Activated T-helper 17 cell treated with anti-CD3 and anti-CD28 coated beads, Interleukin-2, amount 50 U/mL, for 72 hours (primary cell): ENCODE measurements around the gene GRXCR1. TPM values are rescaled to one million over a fixed set of nuclear protein-coding genes. Genes with fewer than 3 reads are reported as not detected.

Experiments
- ATAC-seq: fragments of 150-1000 bp; cut with Tn5 transposase; replicated peaks from 2 replicates; pipeline ENCODE4 v1.10.0; 2021; ENCODE audit warnings: mild to moderate bottlenecking, moderate library complexity
- H3K27ac Mint-ChIP-seq: one replicate; pipeline ENCODE4 v1.8.0; 2022; ENCODE audit warnings: mixed read lengths
- H3K27me3 Mint-ChIP-seq: one replicate; pipeline ENCODE4 v1.8.0; 2022; ENCODE audit warnings: mixed read lengths
- H3K36me3 Mint-ChIP-seq: one replicate; pipeline ENCODE4 v1.8.0; 2022; ENCODE audit warnings: low read depth, mild to moderate bottlenecking, mixed read lengths
- H3K4me1 Mint-ChIP-seq: one replicate; pipeline ENCODE4 v1.8.0; 2022; ENCODE audit warnings: mixed read lengths
- H3K4me3 Mint-ChIP-seq: one replicate; pipeline ENCODE4 v1.8.0; 2022; ENCODE audit warnings: mild to moderate bottlenecking, mixed read lengths
- H3K9me3 Mint-ChIP-seq: one replicate; pipeline ENCODE4 v1.8.0; 2022; ENCODE audit warnings: mixed read lengths
- total RNA-seq, 2 donors: library from RNA; stranded (reverse); gene quantifications; one replicate each; pipeline ENCODE4 v1.2.3, GENCODE V29; 2022

The GRXCR1 gene
- total RNA-seq: not detected

DNA sequence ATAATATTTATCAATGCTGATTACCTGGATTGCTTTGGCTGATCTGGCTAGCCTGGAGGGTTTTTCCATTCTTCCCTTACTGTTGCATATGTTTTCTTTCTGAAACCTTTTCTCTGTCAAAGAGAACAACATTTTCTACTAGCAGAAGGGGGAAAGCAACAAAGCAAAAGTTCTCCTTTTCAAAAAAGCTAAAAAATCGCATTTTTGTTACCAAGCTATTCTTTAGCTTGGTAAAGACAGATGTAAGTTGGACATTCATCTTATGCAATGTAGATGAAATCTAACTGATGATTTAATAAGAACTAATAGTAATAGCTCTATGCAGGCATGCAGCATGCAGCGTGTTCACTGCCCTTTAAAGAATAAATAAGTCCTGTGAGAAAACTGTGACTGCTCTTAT, at the start of gene GRXCR1:
TSS of gene GRXCR1 (plus strand) at position 301 of the 400 bp plus-strand sequence. CDS start 554 bp downstream, outside the sequence.
- H3K4me3 Mint-ChIP-seq: no peak within 1 kb of the TSS
- H3K4me1 Mint-ChIP-seq: no peaks in the 10 kb centered on the region
- H3K27ac Mint-ChIP-seq: no peak within 1 kb of the TSS
- peaks cover 27% of the 10 kb centered on the region for H3K27me3 Mint-ChIP-seq
- H3K9me3 Mint-ChIP-seq: peaks cover 13% of the 10 kb centered on the region
- ATAC-seq: no peak
- H3K36me3 Mint-ChIP-seq: no peaks in the 10 kb centered on the region

DNA sequence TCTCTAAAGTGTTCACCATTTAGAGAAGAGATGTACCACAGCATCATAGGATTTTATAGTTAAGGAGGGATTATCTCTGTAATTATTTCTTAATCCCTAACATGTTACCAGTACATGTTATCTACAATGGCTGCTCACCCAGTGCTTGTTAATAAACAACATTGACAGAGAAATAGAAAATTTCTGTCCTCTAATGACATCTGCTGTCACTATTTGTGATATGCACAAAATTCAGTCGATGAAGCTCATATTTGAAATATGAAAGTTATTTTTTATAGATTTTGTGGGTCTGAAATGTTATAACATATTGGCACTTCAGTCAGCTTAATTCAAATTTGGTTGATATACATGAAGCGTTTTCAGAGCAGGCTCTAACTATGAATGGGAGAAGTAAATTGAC, 48.8 kb upstream of the GRXCR1 start:
- no peaks in the 10 kb centered on the region for H3K4me1 Mint-ChIP-seq
- H3K9me3 Mint-ChIP-seq: no peaks in the 10 kb centered on the region
- H3K36me3 Mint-ChIP-seq: no peaks in the 10 kb centered on the region
- ATAC-seq: no peak
- no peak overlapping the region for H3K27ac Mint-ChIP-seq
- no peak overlapping the region for H3K4me3 Mint-ChIP-seq
- peaks cover 3% of the 10 kb centered on the region for H3K27me3 Mint-ChIP-seq

DNA sequence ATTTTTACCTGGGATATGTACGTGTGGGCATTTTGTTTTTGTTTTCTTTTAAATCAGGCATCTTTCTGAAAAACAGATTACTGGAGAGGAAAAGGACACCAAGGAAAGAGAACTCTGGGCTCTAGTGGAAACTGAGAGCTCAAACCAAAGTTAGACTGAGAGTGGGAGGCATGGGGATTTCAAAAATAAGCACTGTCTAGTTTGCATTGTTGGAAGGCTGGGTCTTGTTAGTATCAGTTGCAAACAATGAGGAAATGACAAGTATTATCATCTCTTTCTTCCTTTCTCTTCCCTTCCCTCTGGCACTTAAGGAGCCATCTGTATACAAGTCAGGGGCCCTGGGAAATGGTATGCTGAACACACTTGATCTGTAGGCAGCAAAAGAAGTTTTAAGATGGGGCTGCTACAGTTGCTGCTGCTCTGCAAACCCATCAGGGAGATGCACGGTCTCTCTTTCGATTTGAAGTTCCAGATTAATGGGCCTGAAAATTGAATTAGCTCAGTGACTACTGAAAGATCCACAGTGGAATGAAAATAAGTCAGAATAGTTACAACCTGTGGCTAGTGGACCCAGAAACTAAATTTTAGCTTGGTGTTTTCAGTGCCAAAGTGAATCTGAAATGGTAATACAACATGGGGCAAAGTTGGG, 48.0 kb upstream of the GRXCR1 start:
- H3K4me1 Mint-ChIP-seq: no peaks in the 10 kb centered on the region
- no peak overlapping the region for H3K27ac Mint-ChIP-seq
- no peaks in the 10 kb centered on the region for H3K36me3 Mint-ChIP-seq
- no peaks in the 10 kb centered on the region for H3K9me3 Mint-ChIP-seq
- H3K27me3 Mint-ChIP-seq: peaks cover 6% of the 10 kb centered on the region
- ATAC-seq: no peak
- no peak overlapping the region for H3K4me3 Mint-ChIP-seq

DNA sequence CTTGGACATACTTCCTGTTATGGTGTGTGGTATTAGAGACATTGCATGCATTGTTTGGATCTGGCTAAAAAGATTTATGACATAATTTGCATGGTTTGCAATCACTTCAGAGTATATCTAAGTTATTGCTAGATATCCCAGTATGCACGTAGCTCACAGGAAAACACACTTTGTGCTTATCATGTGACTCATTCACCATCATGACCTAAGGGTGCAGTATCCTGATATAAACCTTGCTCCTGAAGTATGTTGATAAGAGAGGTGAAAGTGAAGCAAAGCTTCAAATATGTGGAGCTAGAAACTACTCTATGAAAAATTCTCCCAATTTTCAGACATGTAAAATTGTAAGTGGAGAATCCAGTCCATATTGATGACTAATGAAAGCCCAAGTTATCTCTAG, 46.9 kb upstream of the GRXCR1 start:
- H3K9me3 Mint-ChIP-seq: peaks cover 7% of the 10 kb centered on the region
- H3K4me1 Mint-ChIP-seq: no peaks in the 10 kb centered on the region
- H3K36me3 Mint-ChIP-seq: no peaks in the 10 kb centered on the region
- no peak overlapping the region for H3K27ac Mint-ChIP-seq
- H3K4me3 Mint-ChIP-seq: no peak overlapping the region
- no peak for ATAC-seq
- peaks cover 10% of the 10 kb centered on the region for H3K27me3 Mint-ChIP-seq

DNA sequence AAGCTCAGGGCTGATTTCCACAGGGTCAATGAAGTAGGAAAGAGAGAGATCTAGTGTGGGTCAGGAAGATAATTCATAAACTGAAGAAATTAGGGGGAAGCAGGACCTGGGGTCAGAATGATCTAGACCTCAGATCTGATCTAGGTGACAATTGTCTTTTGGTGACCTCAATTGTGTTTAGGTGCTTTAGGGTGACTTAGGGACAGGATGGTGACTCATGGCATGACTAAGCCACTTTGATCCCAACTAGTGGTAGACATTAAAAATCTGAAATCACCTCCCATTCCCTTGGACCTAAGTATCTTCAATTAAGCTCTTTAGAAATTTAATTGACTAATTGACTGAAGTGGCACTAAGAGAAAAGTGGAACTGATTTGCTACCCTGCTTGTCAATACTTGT, 36.7 kb upstream of the GRXCR1 start:
- ATAC-seq: peak; percentile 64
- H3K27ac Mint-ChIP-seq: no peak overlapping the region
- H3K9me3 Mint-ChIP-seq: peaks cover 3% of the 10 kb centered on the region
- H3K36me3 Mint-ChIP-seq: no peaks in the 10 kb centered on the region
- H3K27me3 Mint-ChIP-seq: peaks cover 18% of the 10 kb centered on the region
- no peaks in the 10 kb centered on the region for H3K4me1 Mint-ChIP-seq
- no peak overlapping the region for H3K4me3 Mint-ChIP-seq

DNA sequence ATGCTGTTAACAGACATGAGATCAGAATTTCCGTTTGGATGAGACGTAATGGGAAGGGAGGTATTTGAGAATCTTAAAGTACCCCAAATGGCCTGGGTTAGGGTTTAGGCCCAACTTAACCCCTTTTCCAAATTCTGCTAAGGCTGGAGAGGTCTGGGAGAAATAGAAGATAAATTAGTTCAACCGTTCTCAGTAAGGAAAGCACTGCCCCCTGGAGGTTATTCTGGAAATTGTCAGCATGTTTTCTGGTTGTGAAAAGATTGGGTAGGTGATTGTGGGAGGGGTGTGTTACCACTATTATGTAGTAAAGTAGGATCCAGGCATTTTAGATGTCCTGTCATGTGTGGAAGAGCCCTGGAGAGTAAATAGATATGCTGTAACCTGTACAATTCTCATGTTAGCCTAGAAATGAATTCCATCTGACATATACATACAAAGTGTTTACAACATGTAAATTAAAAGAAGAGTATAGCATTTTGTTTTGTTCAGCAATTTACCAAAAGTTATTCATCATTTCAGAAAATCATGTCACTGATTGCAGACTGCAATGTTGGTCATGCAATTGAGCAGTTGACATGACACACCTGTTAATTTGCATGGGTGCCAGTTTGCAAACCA, 26.8 kb upstream of the GRXCR1 start:
- Mint-ChIP-seq H3K27me3 (peaks cover 39% of the 10 kb centered on the region), H3K27ac (no peak overlapping the region), H3K4me1 (no peaks in the 10 kb centered on the region), H3K4me3 (no peak overlapping the region), H3K9me3 (no peaks in the 10 kb centered on the region), H3K36me3 (no peaks in the 10 kb centered on the region)
- peak; percentile 42 for ATAC-seq

DNA sequence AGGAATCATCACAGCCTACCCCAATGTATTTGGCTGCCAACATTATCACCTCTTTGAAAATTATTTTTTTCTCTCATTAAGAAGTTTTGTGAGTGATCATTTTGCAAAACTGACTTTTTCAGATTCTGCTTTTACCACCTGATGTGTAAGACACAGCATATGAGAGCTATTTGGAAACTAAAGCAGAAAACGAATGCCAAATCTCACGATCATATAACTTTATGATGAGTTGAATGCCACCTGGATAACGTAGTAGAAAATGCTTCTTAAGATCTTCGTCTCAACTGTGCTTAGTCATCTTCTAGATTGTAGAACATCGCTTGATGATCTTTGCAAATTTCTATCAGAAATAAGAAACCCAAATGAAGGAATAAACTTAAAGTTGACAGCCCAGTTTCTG, 21.3 kb upstream of the GRXCR1 start:
- Mint-ChIP-seq H3K27ac (no peak overlapping the region), H3K36me3 (no peaks in the 10 kb centered on the region), H3K4me3 (no peak overlapping the region), H3K9me3 (no peaks in the 10 kb centered on the region), H3K4me1 (no peaks in the 10 kb centered on the region), H3K27me3 (peaks cover 37% of the 10 kb centered on the region)
- ATAC-seq: no peak

DNA sequence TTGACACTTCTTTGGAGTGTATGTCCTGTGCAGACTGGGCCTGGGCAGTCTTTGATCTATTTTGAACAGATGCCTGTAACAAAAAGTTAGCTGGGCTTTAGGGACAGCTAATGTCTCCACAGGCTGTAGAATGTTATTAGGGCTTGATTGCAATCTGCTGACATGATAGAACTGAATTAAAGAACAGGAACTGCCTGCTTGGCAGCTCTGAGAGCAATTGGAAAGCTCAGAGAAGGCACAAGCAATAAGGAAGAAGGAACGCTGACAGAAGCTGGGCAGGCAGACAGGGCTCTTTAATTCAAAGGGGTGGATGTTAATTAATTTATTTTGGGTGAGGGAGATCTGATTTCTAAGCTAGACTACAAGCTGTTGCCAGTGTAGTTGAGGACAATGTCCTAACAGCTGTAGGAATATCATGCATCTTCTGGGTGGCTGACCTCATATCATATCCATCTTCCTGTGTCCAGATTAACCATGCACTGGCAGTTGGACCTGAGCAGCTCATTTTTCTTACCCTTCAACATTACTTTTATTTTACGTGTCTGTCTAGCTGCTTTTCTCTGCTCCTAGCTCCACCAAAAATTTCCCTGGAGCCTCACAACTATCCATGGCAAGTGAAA, 20.7 kb upstream of the GRXCR1 start:
- Mint-ChIP-seq H3K9me3 (no peaks in the 10 kb centered on the region), H3K27ac (no peak overlapping the region), H3K4me1 (no peaks in the 10 kb centered on the region), H3K27me3 (peaks cover 34% of the 10 kb centered on the region), H3K4me3 (no peak overlapping the region), H3K36me3 (no peaks in the 10 kb centered on the region)
- no peak for ATAC-seq

DNA sequence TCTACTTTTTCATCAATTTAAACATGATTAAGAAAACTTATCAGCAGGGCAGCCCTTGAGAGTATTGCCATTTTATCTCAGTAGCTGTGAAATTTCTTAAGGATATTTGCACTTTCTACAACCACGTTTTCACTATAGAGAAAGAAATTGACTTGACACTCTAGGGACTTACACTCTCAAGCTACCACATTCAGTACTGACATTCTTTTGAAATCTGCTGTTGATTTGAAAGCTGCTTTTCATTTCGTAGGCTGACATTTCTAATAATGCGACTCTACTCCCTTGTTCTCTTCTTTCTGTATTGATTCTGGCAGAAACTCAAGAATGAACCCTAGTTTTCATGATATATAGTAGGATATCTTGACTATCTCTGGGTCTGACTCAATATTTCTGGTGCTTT, 13.7 kb upstream of the GRXCR1 start:
- no peak for ATAC-seq
- H3K4me3 Mint-ChIP-seq: no peak overlapping the region
- peaks cover 26% of the 10 kb centered on the region for H3K27me3 Mint-ChIP-seq
- no peaks in the 10 kb centered on the region for H3K4me1 Mint-ChIP-seq
- no peaks in the 10 kb centered on the region for H3K36me3 Mint-ChIP-seq
- no peaks in the 10 kb centered on the region for H3K9me3 Mint-ChIP-seq
- no peak overlapping the region for H3K27ac Mint-ChIP-seq

DNA sequence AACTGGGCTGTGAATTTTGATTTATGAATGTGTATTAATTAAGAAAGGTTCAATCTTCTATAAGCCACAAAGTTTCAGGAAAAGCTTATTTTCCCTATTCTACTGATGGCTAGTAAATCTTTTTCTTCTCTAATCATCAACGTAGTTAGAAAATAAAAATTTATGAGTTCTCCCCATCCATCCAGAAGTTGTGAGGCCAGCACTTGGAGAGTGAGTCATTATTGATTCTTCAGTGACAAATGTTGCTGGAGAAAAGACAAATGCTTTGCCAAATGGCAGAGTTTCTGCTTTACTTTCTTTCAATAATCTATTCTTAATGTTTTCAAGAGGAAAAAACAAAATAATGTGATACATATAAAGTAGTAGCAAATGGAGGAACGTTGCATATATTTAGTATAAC, 11.3 kb upstream of the GRXCR1 start:
- H3K4me3 Mint-ChIP-seq: no peak overlapping the region
- H3K36me3 Mint-ChIP-seq: no peaks in the 10 kb centered on the region
- no peaks in the 10 kb centered on the region for H3K9me3 Mint-ChIP-seq
- H3K27me3 Mint-ChIP-seq: peaks cover 31% of the 10 kb centered on the region
- H3K4me1 Mint-ChIP-seq: no peaks in the 10 kb centered on the region
- H3K27ac Mint-ChIP-seq: no peak overlapping the region
- no peak for ATAC-seq

DNA sequence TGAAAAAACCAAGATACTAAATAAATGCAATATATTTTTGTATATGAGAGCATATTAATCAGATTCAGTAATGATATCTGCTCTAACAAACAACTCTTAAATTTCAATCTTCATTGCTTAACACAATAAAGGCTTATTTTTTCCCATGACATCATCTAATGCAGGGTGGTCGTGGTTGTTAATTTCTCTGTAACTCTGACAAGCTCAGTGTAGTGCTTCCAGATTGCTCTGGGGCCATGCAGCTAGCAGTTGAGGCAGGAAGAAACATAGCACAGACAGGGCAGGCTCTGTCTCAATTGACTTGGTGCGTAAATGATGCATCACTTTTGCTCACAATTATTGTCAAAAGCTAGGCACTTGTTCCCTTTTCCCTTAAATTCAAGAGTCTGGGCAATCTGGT, 869 bp upstream of the GRXCR1 start:
- Mint-ChIP-seq H3K27me3 (peaks cover 34% of the 10 kb centered on the region), H3K4me3 (no peak overlapping the region), H3K36me3 (no peaks in the 10 kb centered on the region), H3K9me3 (peaks cover 16% of the 10 kb centered on the region), H3K27ac (no peak overlapping the region), H3K4me1 (no peaks in the 10 kb centered on the region)
- no peak for ATAC-seq

DNA sequence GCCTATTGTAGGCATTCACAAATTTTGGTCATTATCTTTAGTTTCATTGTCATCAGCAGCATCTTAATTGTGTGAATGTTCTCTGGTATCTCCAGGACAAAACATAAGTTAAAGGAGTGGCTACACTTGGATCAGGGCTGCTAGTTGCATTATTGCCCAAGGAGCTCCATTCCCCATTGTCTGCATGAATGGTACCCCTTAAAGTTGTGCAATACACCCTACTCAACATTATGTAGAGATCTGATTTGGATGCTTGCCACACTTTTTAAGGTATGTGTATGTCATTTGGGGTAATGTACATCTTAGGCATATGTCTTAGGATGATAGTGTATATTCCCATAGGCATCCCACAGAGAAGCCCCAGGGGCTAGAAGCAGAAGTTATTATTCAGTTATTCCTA, 2.9 kb downstream of the GRXCR1 start:
- no peak for ATAC-seq
- no peak overlapping the region for H3K27ac Mint-ChIP-seq
- H3K9me3 Mint-ChIP-seq: no peaks in the 10 kb centered on the region
- H3K36me3 Mint-ChIP-seq: no peaks in the 10 kb centered on the region
- no peak overlapping the region for H3K4me3 Mint-ChIP-seq
- peaks cover 17% of the 10 kb centered on the region for H3K27me3 Mint-ChIP-seq
- no peaks in the 10 kb centered on the region for H3K4me1 Mint-ChIP-seq

DNA sequence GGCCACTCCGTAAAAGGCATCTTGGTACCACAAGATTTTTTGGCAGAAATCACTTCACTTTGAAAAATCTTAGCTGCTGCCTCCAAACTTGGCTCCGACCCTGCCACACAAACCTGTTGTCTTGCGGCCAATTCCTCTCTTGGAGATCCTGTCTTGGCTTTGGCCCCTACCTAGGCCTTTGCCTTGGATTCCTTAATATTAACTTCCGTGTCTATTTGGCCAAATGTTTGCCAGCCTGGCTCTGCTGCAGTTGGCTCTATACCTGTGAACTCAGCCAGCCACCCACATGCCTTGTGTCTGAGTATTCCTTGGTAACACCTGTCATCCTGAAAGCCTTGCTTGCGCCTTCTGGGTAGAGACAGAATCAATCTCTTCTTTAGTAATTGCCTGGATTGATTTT, 12.5 kb downstream of the GRXCR1 start:
- H3K36me3 Mint-ChIP-seq: no peaks in the 10 kb centered on the region
- no peak overlapping the region for H3K4me3 Mint-ChIP-seq
- ATAC-seq: no peak
- H3K4me1 Mint-ChIP-seq: no peaks in the 10 kb centered on the region
- H3K9me3 Mint-ChIP-seq: no peaks in the 10 kb centered on the region
- H3K27me3 Mint-ChIP-seq: peaks cover 13% of the 10 kb centered on the region
- H3K27ac Mint-ChIP-seq: no peak overlapping the region

DNA sequence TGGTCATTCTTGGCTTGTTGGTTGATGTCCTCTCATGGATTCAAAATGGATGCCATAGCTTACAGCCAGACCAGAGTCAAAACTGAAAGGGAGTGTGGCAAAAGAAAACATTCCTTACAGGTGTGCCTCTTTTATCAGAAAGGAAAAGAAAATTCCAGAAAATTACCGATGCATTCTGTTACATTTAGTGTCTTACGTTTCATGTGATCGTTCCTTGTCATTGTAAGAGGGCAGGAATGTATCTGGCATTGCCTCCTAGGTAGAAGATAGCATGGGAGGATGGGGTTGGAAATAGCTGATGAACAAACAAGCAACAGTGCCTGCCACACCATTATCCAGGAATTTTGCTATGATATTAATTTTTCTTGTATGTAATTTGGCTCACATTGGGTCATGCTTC, 13.1 kb downstream of the GRXCR1 start:
- no peaks in the 10 kb centered on the region for H3K4me1 Mint-ChIP-seq
- H3K9me3 Mint-ChIP-seq: no peaks in the 10 kb centered on the region
- H3K4me3 Mint-ChIP-seq: no peak overlapping the region
- no peak overlapping the region for H3K27ac Mint-ChIP-seq
- no peak for ATAC-seq
- H3K36me3 Mint-ChIP-seq: no peaks in the 10 kb centered on the region
- peaks cover 13% of the 10 kb centered on the region for H3K27me3 Mint-ChIP-seq

DNA sequence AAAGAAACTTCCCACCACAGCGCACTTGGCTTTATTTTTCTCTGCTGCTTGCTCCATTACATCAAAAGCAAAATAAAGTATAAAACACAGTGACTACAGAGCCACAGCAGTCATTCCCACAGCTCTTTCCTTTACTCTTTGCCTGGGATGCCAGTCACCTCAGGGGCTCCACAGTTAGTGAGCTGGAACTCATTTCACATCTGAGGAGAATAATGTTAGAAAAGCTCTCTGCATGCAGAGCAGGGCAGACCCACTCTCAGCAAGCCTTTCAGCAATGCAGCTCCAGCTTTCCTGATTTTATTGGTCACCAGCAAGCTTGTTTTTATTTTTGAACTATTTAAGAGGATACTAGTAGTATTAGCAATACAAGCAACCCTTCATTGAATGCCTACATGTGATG, 13.8 kb downstream of the GRXCR1 start:
- H3K4me3 Mint-ChIP-seq: no peak overlapping the region
- no peak for ATAC-seq
- peaks cover 13% of the 10 kb centered on the region for H3K27me3 Mint-ChIP-seq
- no peak overlapping the region for H3K27ac Mint-ChIP-seq
- no peaks in the 10 kb centered on the region for H3K4me1 Mint-ChIP-seq
- no peaks in the 10 kb centered on the region for H3K9me3 Mint-ChIP-seq
- H3K36me3 Mint-ChIP-seq: no peaks in the 10 kb centered on the region
